NCI-H2029 (cell line): ENCODE results near the gene CDH13.
A peak's percentile ranks its signal among the peaks of the same experiment; 100 is the strongest.

Source experiments
- DNase-seq: peaks from one replicate; lab custom pipeline; 2025; lab: John Stamatoyannopoulos, UW

The CDH13 gene

DNA sequence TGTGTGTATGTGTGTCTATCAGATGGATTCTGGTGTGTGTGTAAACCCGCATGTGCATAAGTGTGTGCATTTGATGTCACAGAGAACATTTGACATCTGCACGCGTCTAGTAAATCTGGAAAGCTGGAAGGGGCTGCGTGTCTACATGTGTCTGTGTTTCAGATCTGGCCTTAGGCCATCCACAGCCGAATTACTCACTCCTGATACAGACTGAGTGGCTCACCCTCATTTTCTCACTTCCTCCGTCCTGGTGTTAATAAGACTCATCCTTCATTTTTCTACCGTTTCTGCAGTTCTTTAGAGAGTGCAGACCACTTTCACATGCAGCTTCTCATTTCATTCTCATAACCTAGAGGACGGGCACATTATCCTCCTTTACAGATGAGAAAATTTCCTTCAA, 491.6 kb downstream of the CDH13 start:
- DNase-seq: no peak

DNA sequence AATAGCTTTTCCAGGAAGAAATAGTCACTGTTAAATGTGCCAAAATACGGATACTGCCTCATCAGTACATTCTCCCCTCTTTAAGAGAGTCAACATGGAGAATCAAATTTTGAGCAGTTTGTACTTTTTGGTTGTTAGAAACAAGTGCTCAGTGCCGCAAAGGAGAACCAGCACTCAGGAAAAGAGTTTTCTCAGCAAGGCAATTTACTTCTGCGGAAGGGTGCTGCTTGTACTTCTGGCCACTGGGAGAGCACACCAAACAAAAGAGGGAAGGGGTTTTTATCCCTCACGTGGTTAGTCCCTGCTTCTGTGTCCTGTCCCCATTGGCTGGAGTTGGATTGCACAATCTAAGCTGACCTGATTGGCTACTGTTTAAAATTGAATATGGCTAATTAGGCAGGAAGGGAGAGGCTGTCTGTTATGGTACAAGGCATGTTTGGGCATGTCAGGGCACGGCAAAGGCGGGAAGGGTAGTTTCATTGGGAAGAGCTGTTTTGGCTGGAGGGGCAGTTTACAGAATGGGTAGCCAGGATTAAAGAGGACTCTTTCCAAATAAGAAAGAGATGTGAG, 499.3 kb downstream of the CDH13 start:
- no peak for DNase-seq

DNA sequence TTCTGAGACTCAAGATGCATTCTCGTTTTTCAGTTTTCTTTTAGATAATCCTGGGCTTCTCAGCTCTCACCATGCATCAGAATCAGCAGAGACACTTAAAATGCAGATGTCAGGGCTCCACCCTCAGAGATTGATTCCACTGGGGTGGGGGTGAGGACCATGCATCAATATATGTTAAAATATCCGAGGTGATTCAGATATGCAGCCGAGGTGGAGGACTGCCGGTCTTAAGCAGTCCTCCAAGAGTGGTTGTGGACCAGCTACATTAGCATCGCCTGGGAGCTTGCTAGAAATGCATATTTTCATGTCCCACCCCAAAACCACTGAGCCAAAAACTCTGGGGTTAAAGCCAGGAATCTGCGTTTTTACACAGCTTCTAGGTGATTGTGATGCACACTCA, 501.3 kb downstream of the CDH13 start:
- DNase-seq: no peak

DNA sequence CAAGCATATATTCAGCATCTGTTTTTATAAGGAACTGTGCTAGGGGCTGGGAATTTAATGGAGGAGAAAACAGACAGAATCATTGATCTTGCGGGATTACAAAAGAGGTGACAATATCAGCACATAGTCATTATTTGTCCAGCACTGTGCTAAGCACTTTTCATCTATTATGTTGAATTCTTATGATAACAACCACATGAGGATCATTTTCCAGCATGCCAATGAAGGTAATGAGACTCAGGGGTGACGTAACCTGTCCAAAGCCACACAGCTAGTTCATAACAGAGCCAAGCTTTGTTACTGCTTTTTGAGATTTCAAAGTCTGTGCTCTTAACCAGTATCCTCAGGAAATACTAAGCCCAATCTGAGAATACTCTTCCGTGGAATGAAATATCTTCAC, 503.3 kb downstream of the CDH13 start:
- peak; percentile 6 for DNase-seq

DNA sequence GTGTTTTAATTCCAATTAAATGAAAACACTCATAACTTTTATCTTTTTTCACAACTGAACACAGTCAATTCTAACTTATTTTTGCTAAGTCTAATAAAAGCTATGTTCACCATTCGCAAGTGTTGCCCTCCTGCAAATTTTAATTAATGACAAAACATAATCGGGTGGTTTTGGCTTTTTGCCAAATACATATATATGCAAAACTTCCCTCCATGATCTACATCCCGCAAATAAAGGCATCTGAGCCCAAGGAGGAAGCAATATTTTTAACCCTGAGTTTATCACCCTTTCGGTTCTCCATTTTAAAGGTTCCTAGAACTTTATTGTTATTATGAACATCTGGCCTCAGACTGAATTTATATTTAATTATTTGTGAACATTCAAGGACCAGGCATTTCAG, 507.9 kb downstream of the CDH13 start:
- DNase-seq: no peak

DNA sequence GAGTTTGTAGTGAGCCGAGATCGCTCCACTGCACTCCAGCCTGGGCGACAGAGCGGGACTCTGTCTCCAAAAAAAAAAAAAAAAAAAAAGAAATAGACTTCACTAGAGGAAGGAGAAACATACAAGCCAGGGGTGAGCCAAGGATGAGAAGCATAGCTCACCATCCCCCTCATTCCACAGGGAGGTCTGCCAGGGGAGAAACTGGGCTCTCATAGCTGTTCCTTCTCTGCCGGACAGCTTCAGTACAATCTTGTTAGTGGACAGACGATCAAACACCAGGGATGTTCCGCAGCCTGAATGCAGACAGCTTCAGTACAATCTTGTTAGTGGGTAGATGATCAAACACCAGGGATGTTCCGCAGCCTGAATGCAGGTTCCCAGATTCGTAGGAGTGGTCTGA, 509.6 kb downstream of the CDH13 start:
- DNase-seq: no peak

DNA sequence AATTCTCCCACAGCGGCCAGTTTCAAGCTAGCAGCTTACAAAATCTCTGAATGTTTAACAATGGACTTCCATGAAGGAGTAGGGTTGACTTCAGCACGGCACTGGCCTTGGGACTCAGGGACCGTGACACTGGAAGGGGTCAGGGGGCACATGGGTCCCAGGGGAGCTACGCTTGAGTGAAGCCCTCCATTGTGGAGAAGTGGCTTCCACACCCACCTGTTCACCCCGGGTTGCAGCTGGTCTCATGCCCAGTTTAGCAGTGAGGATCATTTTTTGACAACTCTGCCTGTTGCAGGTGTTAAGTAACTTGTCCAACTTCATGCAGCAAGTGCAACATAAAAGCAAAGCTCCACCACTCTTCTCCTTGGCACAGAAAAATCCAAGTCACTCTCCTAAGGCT, 510.2 kb downstream of the CDH13 start:
- no peak for DNase-seq

DNA sequence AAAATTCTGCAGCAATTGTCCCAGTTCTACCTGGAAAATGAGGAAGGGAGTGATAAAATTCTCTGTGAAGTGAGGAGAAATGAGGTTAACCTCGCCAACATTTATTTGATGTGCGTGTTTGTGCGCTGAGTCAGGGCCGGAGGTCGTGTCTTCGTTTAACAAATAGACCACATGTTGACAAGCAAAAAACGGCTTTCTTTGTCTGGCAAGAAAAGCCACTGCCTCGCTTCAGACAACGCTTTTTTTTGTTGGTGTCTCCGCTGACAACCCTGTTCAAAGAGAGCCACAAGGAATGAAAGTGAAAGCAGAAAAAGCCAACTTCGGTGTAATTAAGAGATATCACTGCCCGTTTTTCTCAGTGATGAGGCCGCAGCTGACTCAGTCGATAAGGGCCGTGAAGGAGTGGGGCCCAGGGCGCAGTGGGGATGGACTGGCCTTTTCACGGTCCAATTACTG, 510.6 kb downstream of the CDH13 start:
- DNase-seq: no peak

DNA sequence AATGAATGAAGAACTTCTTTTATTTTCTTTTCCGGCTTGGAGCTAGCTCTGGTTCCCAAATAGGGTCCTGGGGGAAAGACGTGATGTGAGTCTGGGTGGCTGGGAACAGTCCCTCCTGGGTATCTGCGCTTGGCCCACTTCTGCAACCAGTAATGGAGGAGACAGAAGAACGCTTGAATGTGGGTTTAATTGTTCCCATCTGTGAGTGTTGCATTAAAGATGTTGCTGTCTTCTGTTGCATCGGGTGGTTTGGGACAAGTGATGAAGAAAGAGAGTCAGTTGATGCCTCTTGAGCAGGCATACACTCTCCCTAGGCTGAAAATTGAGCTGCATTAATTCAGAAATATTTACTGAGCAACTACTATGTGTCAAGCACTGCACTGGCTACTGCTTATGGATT, 511.1 kb downstream of the CDH13 start:
- no peak for DNase-seq

DNA sequence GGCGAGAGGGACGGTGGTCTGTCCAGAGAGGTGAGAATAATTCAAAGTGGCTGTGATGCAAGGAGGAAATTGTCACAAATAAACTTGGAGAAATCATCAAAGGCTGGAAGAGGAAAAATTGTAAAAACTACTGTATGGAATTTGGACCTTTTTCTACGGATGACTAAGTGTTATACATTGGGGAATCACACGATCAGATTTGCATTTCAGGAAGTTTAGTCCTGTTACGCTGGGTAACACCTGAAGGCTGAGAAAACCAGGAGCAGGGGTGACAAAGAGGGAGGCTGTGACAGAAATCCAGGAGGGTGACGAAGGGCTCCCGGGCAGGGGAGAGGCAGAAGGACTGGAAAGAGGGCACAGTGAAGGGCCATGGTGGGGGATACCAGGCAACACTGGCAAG, 511.7 kb downstream of the CDH13 start:
- no peak for DNase-seq

DNA sequence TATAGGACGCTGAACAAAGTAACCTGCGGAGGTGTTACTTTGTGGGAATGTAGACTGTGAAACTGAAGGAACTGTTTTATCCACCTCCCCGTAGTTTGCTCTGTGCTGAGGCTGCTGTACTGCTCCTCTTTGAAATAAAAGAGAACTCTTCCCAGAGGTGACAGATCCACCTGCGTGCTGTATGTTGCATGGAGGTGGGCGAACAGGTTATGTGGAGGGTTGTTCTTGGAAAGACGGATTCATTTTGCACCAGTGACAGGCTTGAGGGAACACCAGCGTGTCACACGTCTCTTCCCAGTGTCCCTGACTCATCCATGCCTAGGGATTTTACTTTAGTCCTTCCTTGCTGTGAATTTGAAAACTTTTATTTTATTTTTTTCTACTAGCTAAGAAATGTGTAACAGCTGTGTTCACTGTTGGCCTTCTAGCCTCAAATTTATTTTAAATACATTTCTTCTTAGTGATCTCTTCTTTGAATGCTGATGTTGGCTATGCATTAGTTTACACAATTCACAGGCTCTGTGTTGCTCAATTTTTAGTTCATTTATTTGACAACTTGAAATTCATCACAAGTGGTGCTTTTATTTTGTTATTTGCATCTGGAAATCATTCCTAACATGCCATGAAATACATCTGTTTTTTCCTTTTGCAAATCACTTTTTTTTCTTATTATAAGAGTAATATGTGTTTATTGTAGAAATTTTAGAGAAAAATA, 512.4 kb downstream of the CDH13 start:
- no peak for DNase-seq

DNA sequence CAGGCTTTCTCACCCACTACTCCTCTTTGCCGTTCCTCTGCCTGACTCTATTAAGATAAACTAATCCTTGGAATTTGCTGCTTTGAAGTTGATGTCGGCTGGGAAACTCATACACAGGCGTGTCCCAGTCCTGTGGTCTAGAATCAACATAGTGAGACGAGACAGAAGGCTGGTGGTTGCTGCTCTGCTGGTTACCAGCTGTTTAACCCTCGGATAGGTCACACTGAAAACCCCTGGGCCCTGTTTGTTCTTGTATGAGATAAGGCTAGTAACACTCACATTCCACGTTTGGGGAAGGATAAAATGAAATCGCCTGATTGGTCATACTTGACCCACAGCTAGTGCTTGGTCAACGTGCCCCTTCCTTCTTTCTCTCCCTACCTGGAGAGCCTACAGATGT, 517.0 kb downstream of the CDH13 start:
- no peak for DNase-seq

DNA sequence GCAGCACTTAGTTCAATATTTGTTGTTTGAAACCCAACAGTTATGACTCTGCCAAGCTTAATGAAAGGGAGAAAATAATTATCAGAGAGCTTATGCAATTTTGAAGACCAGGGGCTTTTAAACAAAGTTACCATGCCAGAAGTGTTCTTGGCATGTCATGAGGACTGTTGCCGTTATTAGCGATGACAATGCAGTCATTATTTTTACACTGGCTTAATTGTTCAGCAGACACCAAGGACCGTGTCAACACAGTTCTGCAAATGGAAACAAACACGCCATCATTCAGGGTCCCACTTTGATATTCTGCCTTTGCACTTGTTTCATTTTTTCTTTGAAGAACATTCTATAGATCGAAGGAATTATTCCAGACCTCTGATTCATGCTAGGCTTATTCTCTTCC, 518.5 kb downstream of the CDH13 start:
- DNase-seq: no peak

DNA sequence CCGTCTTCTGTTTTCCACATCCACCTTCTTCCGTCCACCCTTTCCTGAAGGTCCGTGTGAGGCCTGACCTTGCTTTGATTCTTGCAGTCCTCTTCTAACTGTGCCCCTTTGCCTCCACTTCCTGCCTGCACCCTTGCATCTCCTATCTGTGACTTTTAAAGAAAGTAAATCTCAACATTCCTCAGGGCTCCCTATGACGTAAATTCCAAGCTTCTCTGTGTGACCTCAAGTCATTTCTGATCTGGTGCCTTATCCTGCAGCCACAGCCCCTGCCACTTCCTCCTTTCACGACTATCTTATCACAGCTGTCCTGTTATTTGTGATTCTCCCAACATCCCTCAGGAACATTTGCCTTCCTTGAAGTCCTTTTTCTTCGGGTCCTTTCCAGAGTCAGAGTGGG, 520.5 kb downstream of the CDH13 start:
- DNase-seq: no peak

DNA sequence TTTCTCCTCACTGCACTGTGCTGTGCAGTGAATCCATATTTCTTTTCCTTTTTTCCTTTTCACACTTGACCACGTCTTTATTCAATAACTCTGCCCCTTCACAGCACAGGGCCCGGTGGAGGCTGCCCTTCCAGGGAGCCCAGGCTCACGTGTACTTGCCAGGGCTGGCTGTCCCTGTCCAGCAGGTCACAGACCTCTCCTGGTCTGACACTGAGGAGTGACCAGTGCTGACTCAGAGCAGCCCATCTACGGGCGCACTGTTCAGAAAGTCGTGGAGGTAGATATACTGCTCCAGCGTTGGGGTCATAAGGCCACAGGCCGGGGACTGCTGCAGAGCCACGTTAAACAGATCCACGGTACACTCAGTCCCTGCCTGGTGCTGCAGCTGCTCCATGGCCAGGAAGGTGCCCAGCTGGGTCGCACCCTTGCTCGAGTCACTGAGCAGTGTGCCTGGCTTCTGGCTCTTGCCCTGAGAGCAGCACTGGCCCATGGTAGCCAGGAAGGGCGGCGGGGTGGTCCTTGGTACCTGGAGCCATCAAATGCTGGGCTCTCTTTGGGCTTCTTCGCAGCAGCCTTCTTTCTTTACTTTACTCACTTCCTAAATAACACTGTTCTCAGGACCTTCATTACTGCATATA, 531.7 kb downstream of the CDH13 start:
- DNase-seq: no peak

DNA sequence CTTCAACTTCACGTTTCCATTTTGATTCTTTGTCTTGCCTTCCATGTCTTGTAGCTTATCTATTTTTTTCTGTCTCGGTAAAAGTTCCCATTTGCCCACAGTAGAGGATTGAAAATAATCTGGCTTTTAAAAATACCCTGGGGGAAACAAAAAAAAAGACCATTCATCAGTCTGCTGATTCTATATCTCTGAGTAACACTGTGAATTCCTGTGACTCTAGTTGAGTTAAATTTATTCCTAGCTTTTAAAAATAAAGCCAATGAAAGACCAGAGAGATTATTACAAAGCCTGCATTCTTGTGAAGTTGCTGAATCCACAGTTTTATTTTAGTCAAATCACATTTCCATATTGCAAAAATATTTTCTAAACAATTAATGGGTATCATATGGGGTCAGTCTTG, 532.3 kb downstream of the CDH13 start:
- no peak for DNase-seq

DNA sequence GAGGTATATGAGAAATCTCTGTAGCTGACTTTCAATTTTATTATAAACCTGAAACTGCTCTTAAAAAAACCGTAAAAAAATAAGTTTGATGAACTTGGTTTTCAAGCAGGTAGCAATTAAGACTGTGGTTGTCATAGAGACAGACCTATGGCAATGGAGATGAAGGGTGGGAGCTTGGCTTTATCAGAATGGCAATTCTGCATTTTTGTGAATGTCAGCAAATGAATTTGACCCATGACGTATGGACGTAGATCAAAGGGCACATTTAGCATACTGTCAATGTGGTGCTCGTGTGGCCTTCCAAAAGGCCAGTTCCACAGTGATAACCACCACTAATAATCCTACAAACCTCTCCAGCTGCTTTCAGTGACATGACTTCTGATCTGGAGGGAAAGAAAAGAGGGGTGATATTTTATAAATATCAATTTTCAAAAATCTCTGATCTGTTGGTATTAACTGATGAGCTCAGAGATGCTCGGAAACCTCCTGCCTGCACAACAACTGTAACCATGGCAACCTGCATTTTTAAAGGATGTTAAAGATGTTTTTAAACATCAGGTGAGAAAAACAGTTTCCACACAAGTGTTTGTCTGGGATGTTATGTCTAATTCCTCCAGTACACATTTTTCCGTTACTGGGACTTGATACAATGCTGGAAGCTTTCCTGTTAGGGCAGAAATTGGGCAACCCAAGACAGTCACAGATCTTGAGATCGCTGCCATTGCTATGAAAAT, 533.7 kb downstream of the CDH13 start:
- DNase-seq: no peak

DNA sequence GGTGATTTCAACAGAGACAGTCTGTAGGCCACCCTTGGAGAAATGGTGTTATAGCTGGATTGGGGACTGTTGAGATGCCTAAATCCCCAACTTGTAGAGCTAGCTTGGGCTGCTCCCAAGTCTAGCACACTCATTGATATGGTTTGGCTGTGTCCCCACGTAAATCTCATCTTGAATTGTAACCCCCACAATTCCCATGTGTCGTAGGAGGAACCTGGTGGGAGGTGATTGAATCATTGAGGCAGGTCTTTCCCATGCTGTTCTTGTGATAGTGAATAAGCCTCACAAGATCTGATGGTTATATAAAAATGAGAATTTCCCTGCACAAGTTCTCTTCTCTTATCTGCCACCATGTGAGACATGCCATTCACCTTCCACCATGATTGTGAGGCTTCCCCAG, 536.0 kb downstream of the CDH13 start:
- no peak for DNase-seq

DNA sequence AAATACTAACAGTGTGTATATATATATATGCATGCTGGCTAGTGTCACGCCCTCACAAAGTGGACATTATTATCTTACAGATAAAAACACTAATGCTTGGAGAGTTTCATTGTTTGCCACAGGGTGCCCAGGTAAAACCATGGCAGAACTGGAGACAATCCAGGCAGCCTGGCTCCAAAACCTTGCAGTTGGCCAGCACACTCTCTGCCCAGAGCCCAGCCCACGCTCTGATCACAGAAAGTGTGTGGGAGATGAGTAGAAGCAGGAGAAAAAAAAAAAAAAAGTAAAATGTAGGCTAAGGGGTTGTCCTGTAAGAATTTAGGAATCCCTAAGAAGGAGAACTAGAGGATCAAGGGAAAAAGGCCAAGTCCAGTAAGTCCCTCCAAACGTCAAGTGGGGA, 538.0 kb downstream of the CDH13 start:
- no peak for DNase-seq

DNA sequence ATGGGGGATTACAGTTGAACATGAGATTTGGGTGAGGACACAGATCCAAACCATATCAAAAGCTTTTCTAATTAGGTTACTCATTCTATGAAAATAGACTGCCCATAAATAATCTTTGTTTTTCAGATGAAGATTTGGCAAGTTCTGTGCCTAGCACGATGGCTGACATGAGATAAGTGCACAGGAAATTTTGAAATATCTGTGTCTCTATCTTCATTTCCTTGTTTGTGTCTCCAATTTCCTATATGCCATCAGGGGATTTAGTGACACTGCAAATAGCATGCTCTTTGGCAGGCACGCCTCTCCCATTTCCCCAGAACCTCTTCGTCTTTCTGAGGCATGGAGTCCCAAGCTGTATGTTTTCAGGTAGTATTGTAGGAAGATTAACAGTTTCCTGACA, 544.6 kb downstream of the CDH13 start:
- DNase-seq: no peak

DNA sequence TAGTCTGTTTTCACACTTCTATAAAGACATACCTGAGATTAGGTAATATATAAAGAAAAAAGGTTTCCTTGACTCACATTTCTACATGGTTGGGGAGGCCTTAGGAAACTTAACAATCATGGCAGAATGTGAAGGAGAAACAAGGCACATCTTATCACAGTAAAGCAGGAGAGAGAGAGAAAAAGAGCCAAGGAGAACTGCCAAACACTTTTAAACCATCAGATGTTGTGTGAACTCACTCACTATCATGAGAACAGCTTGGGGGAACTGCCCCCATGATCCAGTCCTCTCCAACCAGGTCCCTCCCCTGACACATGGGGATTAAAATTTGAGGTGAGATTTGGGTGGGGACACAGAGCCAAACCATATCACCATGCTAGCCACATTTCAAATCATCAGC, 547.9 kb downstream of the CDH13 start:
- DNase-seq: no peak

DNA sequence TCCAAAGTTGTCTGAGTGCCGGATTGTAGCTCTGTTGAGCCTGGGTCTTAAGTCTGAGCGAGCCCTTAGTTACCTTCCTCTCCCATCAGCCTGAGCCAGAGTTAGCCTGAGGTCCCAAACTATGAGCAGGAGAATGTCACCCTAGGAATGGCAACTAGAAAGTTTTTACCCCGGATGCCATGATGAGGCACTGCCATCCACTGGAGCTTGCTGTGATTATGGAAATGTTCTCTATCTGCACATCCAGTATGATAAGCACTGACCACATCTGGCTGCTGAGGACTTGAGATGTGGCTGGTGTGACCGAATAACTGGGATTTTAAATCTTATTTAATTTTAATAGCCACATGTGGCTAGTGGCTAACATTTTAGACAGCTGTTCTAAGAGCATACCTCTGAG, 550.0 kb downstream of the CDH13 start:
- no peak for DNase-seq

DNA sequence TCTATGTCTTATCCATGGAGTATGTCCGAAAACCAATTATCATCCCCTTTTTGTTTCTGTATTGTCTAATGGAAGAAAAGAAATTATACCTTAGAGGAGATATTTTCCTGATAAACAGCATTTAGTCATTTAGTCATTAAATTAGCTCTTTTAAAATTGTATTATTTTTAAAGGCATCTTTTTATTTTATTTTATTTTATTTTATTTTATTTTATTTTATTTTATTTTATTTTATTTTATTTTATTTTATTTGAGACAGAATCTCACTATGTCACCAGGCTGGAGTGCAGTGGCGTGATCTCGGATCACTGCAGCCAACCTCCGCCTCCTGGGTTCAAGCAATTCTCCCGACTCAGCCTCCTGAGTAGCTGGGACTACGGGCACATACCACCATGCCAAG, 559.1 kb downstream of the CDH13 start:
- no peak for DNase-seq
